Inferior parietal cortex (tissue), 1 donor: ENCODE results near the gene FAR1.
"Not testable (repeated sequence)": the region's sequence is repeated elsewhere in the genome, so short reads cannot be mapped to it uniquely, and the experiment has no call there.

Experiments used
- DNase-seq: peaks from one replicate; pipeline ENCODE4 v3.0.0-alpha.2; 2016; ENCODE audit errors: extremely low spot score

Gene FAR1

GRCh38 chr11:13705710-13706109 is 37.2 kb downstream of the FAR1 start:
- no peak for DNase-seq

GRCh38 chr11:13713982-13714381 is 45.5 kb downstream of the FAR1 start:
- DNase-seq = no peak

DNA sequence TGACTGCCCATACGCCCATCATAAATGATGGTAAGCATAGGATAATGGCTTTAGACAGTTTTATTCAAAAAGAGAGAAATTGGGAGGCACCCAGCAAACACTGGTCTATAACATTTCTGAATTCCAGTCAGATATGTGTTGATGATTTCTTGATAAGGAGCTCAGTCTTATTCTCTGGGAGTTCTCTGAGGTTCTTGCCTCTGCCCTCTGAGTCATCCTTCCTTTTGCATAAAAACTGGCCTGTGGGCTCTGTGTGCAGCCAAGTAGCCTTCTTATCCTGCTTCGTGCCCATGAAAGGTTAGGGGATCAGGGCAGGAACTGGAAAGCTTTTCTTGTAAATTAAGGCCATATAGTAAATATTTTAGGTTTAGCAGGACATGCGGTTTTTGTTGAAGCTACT is 48.9 kb downstream of the FAR1 start:
- DNase-seq = no peak

DNA sequence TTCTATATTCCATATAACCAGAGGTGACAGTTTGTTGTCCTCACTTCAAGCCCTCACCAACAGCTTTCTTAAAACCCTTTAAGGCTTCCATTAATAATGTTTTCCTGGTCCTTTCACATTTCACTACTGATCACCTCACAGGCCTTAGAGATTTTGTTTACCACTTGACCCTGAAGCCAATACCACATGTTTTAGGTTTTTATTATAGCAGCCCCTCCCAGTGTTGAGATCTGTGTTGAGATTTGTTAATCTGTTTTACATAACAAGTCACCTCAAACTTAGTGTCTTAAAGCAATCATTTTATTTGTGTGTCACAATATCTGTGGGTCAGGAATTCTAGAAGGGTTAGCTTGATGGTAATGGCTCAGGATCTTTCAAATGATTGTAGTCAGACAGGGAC is 49.9 kb downstream of the FAR1 start:
- DNase-seq = no peak

DNA sequence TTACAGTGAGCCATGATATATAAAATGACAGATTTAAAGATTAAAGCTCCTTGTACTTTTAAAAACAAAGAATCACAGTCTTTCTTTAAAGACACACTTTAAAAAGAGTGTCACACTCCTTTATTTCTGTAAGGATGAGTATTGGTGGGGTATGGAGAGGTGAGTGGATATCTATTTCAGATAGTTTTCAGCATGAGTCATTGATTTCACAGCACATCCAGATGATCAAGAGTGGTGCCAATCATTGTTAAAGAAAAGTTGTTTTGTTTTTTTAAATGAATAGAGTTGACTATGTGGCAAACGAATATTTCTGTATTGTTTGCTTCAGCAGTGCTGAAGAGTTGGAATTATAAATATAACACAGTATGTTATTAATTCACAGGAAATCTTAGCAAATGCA is 52.5 kb downstream of the FAR1 start:
- no peak for DNase-seq

- DNase-seq = no peak
These were observed 53.3 kb downstream of the FAR1 start for GRCh38 chr11:13721760-13722159.

DNA sequence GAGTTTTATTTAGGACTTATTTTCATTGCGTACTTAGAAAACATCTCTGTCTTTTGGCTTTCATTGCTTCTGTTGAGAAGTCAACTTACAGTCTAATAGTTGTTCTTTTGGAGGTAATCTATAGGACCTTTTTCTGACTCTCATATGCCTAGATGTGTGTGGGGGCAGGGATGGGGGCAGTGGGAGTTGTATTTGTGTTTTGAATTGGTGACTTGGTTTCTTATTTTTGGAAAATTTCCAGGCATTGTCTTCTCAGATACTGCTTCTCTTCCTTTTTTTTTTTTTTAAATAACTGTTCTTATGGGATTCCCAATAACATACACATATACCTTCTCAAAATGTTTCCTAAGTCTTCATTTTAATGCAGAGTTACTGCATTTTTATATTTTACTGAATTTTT is 58.0 kb downstream of the FAR1 start:
- DNase-seq = no peak

DNA sequence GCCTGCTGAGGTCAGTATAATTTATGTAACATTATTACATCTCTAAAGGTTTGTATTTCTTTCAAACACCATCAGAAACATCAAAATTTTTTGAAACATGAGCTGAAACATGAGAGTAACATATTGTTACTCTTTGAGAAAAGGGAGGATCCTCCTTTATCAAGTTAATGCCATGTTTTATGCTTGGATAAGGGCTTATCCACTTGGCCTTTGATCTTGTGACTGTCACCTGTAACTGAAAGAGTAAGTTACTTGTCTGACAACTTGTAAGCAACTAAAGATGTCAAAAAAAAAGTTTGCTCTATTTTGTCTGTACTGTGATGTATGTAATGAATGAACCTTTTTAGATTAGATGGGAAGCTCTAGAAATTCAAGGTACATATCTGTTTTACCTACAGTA is 59.6 kb downstream of the FAR1 start:
- DNase-seq = no peak

- DNase-seq = no peak
These were observed 66.1 kb downstream of the FAR1 start for GRCh38 chr11:13734530-13734929.

- DNase-seq = no peak
These were observed 76.7 kb downstream of the FAR1 start for GRCh38 chr11:13745165-13745564.

DNA sequence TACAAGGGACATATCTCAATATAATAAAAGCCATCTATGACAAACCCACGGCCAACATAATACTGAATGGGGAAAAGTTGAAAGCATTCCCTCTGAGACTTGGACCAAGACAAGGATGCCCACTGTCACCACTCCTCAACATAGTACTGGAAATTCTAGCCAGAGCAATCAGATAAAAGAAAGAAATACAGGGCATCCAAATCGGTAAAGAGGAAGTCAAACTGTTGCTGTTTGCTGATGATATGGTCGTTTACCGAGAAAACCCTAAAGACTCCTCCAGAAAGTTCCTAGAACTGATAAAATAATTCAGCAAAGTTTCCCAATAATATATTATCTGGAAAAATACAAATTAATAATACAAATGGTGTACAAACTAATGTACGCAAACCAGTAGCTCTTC is 84.8 kb downstream of the FAR1 start:
- DNase-seq = not testable (repeated sequence)

- no peak for DNase-seq
These were observed 90.6 kb downstream of the FAR1 start for GRCh38 chr11:13759050-13759449.

DNA sequence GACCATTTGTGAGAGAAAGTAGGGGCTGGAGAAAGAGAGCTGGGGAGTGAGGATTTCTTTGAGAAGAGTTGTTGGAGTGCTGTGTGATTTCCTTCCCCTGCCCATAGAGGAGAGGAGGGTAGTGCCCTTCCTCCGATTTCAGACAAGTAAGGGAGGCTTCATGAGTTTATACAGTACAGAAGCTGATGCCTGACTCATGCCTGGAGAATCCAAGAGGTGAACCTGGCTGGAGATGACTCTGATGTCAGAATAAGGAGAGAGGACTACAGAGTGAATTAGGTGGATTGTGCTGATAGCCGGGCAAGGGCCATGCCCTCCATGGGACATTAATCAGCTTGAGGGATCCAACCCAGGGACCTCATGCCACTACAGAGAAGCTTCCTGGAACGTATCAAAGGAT is 91.6 kb downstream of the FAR1 start:
- DNase-seq = no peak

DNA sequence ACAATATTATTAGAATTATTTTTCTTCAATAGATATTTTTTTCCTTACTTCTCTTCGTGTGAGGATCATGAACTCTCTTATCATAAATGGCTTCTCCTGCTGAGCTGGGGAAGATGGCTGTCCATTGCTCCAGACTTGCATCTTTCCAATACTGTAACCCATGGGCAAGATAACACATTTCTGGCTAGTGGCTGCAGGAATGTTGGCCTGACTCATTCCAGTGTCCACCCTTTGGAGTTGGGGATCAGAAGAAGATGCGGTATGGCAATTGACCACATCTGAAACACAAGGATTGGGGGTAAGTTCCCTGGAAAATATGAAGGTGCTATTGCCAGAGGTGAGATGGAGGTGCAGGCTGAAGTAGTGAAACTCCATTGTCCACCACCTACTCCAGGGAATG is 92.8 kb downstream of the FAR1 start:
- DNase-seq = no peak

DNA sequence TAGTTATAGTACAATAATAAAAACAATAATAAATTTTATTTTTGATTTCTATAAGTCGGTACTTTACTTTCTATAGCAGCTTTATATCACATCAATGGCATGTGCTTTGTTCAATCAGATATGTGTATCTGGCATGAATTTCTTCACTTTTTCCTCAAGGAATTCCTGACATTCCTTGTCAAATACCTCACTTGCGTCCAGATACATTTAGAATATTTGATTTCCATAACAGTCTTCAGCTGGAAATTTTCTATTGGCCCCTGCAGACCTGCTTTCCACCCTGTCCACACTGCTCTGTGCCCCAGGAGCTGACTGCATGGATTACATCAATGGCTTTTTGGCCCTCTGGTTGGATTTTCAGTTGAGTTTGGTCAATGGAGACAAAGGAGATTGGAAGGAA is 93.2 kb downstream of the FAR1 start:
- DNase-seq = no peak

DNA sequence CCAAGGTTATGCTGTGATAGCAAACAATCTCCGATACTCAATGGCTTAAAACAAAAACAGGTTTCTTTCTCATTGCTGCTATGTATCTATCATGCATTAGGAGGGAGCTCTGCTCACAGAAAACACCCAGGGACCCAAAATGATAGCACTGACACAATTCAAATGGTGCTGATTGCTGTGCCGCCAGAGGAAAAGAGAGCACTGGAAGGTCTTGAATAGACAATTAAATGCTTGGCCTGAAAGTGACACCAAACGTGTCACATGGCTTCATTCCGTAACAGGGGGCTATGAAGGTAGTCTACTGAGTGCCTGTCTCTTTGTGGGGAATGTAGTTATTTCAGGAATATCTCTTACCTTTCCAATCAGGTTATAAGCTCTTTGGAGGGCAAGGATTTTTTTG is 94.2 kb downstream of the FAR1 start:
- DNase-seq = no peak

GRCh38 chr11:13763341-13763740 is 94.9 kb downstream of the FAR1 start:
- no peak for DNase-seq

GRCh38 chr11:13765886-13766285 is 97.4 kb downstream of the FAR1 start:
- DNase-seq = no peak

DNA sequence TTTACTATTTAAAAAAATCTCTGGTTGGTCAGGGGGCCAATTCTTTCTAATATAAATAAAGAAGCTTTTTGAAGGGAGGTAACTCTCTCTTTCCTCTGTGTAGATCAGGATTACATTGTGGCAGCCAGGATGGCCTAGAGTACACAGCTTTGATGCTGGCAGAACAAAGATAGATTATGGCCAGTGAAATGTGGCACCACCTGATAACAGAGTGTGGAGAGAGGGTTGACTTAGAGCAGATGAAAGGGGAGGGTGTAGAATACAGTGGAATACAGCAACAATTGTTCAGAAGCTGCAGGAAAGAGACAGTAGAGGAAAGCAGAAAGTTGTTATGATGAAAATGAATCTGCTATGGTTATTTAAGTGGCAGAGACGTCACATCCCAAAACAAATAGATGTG is 99.0 kb downstream of the FAR1 start:
- DNase-seq = no peak

- peak; percentile 34 for DNase-seq
These were observed 100.7 kb downstream of the FAR1 start for GRCh38 chr11:13769188-13769587.

DNA sequence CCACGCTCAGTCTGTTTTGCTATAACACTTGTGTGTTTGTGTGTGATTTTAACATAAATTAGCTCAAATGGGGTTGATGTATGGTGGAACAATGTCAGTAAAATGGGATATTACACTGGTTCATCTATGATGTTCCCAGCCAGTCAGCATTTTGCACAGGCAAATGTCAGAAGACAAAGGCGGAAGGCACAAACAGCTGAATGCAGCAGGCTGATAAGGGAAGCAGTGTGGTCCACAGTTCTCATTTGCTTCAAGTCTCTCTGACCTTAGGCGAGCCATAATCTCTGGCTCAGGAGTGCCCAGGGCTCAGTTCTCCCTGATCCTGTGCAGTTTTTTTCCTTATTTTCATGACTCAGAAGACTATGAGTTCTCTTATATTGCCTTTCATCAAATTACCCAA is 102.7 kb downstream of the FAR1 start:
- DNase-seq = peak; percentile 20

GRCh38 chr11:13772223-13773046 is 104.0 kb downstream of the FAR1 start:
- DNase-seq = peak; percentile 83

GRCh38 chr11:13775471-13775870 is 107.0 kb downstream of the FAR1 start:
- no peak for DNase-seq
